GOT3 (cell line): Measurements from ENCODE around the gene PLD2.
"Not testable (repeated sequence)": the region's sequence is repeated elsewhere in the genome, so short reads cannot be mapped to it uniquely, and the experiment has no call there.

Experiments
- DNase-seq: peaks from one replicate; lab custom pipeline; 2025; ENCODE audit warnings: mixed read lengths; lab: John Stamatoyannopoulos, UW

PLD2 gene

GRCh38 chr17:4790705-4791088 lies 16.3 kb upstream of the PLD2 start:
- DNase-seq: no peak

DNA sequence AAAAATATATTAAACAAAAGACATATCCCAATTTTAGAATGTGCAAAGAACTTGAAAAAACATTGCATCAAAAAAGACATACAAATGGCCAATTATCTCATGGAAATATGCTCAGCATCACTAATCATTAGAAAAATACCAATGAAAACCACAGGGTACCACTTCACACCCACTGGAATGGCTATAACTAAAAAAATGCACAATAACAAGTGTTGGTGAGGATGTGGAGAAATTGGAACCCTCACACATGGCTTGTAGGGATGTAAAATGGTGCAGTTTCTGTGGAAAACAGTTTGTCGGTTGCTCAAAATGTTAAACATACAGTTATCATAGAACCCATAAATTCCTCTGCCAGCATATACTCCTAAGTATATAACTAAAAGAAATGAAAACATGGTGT lies 11.8 kb upstream of the PLD2 start:
- no peak for DNase-seq

DNA sequence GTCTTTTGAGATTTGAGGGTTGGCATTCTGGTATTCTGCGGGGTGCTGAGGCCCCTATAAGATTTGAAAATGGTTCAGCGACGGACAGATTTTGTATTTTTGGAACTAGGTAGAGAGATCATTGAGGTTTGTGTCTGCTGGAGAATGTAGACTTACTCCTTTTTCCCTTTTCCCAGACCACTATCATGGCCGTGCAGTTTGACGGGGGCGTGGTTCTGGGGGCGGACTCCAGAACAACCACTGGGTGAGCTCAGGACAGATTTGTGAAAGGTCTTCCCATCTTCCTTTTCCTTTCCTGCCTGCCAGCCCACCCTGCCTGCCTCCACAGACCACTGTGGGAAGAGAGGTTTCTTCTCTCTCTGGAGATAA lies 10.4 kb upstream of the PLD2 start:
- DNase-seq: no peak

DNA sequence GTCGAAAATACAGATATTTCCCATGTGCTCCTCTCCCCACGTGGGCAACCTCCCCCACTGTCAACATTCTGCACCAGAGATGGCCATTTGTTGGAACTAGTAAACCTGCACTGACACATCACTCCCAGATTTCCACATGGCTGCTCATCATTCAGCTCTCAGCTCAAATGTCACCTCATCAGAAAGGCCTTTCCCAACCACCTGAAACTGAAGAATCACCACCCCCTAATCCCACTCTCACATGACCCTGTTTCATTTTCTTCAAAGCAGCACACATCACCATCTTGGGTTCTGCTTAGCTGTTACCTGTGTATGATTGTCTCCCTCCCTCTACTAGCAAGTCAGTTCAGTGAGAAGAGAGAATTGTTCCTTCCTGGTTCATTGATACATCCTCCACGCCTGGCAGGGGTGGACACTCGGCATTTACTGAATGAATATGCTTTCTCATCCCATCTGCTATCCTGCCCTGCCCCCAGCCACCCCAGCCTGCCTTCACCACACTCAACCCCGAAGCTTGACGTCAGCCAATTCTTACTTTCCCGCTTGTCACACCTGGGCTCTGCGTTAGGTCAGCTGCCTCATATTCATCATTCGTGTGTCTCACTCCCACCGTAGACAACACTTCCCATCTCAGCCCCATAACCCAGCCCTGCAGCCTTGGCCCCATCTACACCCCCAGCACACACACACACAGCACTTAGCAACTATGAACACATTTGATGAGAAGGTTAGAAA lies 6.3 kb upstream of the PLD2 start:
- DNase-seq: no peak

DNA sequence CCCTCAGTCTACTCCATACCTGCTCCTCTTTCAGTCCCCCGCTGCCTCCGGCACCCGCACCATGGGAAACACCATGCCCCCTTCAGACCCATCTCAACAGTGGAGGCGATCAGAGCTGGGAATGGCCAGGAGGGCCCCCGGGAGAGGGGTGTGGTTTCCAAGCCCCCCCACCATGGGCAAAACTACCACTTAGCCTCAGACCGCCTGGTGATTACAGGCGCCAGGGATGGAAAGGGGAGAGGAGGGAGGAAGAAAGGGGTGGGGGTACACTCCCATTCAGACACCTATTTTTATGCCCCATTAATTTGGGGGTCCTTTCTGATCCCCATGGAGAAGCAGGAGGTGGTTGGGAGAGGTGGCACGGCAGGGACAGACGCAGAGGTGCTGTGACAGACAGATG lies 4.7 kb upstream of the PLD2 start, which contains the start of gene C17orf114:
Gene C17orf114, minus strand, starts transcription at position 101 of the 400 bp plus-strand sequence.
- DNase-seq: no peak

- DNase-seq: no peak
These were observed 536 bp upstream of the PLD2 start for GRCh38 chr17:4806456-4806776.

- DNase-seq: no peak
These were observed 839 bp downstream of the PLD2 start for GRCh38 chr17:4807605-4808377.

GRCh38 chr17:4808378-4808767 lies 1.4 kb downstream of the PLD2 start:
- DNase-seq: no peak

DNA sequence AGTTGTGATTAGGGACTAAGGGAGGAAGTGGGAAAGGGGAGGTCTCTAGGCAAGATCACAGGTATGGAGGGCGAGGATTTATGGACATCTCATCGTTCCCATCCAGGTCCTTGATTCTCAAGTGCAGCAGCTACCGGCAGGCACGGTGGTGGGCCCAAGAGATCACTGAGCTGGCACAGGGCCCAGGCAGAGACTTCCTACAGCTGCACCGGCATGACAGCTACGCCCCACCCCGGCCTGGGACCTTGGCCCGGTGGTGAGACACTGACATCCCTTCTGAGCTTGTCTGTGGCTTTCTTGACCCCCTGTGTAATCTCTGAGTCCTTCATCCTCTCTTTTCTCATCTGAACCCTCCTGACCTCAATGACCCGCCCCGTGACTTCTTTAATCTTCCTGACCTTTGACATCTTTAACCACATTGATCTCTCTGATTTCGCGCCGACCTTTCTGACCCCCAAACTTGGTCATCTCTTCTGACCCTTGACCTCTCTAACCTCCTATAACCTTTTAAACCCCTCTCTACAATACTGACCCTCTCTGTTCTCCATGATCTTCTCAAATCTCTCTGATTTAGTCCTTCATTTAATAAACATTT lies 3.8 kb downstream of the PLD2 start:
- no peak for DNase-seq

DNA sequence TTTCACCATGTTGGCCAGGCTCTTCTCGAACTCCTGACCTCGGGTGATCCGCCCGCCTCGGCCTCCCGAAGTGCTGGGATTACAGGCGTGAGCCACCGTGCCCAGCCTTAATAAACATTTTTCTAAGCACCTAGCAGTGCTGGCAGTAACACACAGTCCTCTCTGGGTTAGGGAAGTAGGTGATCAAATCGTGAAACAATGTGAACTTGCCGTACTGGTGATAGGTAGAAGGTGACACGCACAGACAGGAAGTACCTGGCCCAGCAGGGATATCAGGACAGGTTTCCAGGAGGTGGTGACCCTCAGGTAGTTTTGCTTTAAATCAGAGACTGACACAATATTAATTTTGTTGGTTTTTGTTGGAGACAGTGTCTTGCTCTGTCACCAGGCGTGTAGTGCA lies 4.5 kb downstream of the PLD2 start:
- no peak for DNase-seq

- DNase-seq: no peak
These were observed 5.7 kb downstream of the PLD2 start for GRCh38 chr17:4812690-4813089.

GRCh38 chr17:4815043-4815675 lies 8.2 kb downstream of the PLD2 start:
- no peak for DNase-seq

- DNase-seq: no peak
These were observed 9.9 kb downstream of the PLD2 start for GRCh38 chr17:4816826-4817225.

- no peak for DNase-seq
These were observed 11.3 kb downstream of the PLD2 start for GRCh38 chr17:4818276-4818675.

DNA sequence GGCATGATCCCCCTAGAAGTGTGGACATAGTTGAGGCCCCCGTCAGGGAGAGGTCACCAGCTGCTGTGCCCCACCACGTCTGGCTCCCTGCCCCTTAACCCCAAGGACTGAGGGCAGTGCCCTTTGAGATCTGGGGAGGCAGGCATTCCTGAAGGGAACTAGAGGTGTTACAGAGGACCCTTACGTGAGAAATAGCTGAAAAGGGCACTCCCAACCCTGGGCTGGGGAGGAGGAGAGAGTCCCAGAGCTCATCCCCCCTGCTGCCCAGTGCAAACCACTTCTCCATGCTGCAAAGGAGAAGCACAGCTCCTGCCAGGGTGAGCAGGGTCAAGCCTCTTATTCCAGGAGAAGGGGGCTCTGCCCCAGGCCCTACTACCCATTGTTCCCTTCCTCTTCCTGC lies 15.9 kb downstream of the PLD2 start:
- DNase-seq: no peak

- DNase-seq: no peak
These were observed 16.6 kb downstream of the PLD2 start for GRCh38 chr17:4823373-4824089.

GRCh38 chr17:4827399-4827798 lies 20.4 kb downstream of the PLD2 start:
- DNase-seq: no peak

DNA sequence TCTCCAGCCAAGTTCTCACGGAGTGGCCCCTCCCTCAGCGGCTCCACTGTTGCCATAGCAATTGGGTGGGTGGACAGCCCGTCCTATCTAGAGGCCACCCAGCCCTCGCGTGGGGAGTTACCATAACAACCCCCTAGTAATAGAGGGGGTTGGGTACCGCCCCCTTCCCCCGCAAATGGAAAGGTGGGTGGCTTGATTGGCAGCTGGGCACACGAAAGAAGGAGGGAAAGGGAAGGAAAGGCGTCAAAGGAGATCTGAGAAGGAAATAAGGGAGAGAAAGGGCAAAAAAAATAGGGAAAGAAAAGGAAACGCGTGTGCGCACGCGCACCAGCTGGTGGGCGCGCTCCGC lies 25.9 kb downstream of the PLD2 start:
- DNase-seq: not testable (repeated sequence)

- peak; percentile 53 for DNase-seq
These were observed 26.4 kb downstream of the PLD2 start, which contains the start of gene MINK1 for GRCh38 chr17:4833178-4833940. TSS of gene MINK1 (plus strand) at chr17:4833340. CDS start at chr17:4833584, 244 bp downstream.

DNA sequence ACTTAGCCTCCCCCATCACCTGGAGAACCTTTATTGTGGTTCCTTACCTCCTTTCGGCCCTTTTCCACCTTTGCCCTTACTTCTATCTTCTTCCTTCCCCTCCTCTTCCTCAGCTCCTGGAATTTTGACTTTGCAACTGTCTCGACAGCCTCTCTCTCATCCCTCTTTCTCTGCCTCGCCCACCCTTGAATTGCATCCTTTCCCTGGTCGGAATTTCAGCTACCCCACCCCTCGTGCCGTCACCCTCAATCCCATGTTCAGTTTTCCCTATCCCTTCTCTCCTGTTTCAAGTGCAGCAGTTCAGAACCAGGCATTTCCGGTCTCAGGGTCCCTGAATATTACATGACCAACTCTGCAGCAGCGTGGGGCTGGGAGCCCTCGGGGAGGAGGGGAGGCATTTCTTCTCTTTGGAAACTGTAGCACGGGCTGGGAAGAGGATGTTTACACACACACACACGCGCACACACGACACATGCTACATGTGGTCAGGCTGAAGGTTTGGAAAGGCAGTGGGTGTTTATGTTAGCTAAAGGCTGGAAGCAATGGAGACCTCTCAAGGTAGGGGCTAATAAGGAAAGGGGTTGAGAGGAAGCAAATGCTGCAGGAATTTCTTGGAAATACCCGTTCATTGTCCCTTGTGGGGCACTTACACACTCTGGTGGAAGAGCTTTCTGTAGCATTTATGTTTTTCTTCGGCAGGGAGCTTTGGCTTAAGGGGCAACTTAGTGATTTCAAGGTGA lies 27.2 kb downstream of the PLD2 start:
- no peak for DNase-seq

DNA sequence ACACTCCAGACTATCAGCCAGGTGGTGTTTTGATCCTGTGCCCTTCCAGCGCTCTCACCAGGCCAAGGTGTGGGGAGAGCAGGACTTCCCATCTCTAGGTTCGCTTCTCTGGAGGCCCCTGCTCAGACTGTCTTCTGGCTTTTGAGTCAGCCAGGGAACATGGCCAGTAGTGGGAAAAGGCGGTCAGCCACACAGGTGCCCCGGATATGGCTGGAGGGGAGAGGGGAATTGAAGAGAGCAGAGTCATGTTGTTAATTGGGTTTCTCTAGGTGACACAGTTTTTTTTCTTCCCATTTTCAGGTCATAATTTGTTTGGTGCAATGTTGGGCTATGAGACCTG lies 27.7 kb downstream of the PLD2 start:
- no peak for DNase-seq
